ENCODE measurements around the gene PREX1. TPM values are rescaled to one million over a fixed set of nuclear protein-coding genes. Genes with fewer than 3 reads are reported as not detected.
A peak's percentile ranks its signal among the peaks of the same experiment; 100 is the strongest.

PREX1 gene
- total RNA-seq, 1 donor from 2014 or later: 36.1 TPM

- no peak for DNase-seq (ENCODE audit: low read depth in 2 of 2)
These were observed 166.0 kb downstream of the PREX1 start for GRCh38 chr20:48661575-48662455.

- DNase-seq (ENCODE audit: low read depth in 2 of 2): no peak
These were observed 167.0 kb downstream of the PREX1 start for GRCh38 chr20:48660788-48661187.

DNA sequence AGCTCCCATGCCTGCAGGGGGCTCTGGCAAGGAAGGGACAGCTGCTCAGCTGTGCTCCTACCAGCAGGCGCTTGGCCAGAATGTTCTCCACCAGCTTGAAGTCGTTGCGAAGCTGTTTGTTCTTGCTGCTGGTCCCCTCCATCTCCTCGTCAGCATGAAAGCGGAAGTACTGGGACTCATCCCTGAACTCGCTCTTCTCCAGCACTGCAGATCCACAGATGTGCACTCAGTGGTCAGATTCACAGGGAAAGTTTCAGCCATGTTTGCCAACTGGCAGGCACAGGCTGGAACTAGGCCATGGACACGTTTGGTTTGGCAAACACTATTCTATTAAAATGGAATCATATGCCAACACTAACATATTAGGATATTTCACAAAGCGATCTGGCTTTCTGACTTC is 167.9 kb downstream of the PREX1 start:
- peak; percentile 56 to 77 for DNase-seq (ENCODE audit: low read depth in 2 of 2)

- DNase-seq (ENCODE audit: low read depth in 2 of 2): no peak
These were observed 169.3 kb downstream of the PREX1 start for GRCh38 chr20:48658505-48658904.

DNA sequence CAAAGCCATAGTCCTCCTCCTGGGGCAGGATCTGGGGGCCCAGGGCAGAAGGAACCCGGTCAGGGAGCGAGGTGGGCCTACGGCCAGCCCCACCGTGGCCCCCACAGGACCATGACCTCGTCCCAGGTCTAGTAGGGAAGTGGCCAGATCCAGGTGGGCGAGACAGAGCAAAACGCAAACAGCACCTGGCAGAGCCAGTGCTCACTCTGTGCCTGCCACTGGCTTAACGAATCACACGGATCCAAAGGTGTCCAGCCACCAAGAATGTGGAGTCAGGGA is 169.7 kb downstream of the PREX1 start:
- no peak for DNase-seq (ENCODE audit: low read depth in 2 of 2)

GRCh38 chr20:48657426-48658197 is 170.2 kb downstream of the PREX1 start:
- peak; percentile 69 to 78 for DNase-seq (ENCODE audit: low read depth in 2 of 2)

DNA sequence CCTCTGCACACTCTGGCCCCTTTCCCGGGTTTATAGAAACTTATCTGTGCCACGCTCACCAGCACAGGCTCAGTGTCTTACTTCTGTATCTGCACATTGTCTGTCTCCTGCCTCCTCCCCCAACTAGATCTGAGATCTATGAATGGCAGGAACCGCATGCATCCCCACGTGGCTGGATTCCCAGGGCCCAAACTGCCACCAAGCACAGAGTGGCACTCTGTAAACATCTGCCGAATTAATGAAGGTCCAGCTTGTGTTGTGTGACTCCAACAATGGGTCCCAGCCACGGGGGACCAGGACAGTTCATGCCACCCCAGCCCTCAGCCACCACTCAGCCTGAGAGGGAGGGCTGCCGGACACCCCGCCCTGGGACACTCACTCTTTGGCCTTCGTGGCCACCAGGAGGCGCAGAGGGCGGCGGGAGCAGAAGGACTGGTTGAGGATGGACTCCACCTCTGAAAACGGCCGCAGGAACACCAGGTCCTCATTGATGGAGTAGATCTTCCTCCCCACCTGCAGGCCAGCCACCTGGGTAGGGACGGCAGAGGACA is 171.1 kb downstream of the PREX1 start:
- DNase-seq (ENCODE audit: low read depth in 2 of 2): no peak

DNA sequence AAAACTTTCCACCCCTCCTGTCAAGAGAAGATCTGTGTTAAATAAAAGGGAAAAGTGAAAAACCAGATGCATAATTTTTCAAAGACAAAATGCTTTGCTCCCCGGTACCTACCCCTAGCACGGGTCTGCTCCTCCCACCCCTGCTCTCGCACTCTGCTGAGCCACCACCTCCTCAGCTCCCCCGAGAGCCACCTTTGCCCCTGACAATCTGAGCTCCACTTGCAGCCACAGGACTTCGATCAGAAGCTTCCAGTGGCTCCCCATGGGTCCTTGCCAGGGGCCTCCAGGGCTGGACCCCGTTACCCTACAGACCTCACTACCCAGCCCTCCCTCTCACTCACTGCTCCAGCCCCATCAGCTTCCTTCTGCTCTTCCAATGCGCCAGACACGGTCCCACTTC is 171.7 kb downstream of the PREX1 start:
- no peak for DNase-seq (ENCODE audit: low read depth in 2 of 2)

GRCh38 chr20:48653706-48654051 is 174.1 kb downstream of the PREX1 start:
- no peak for DNase-seq (ENCODE audit: low read depth in 2 of 2)

- DNase-seq (ENCODE audit: low read depth in 2 of 2): no peak
These were observed 174.7 kb downstream of the PREX1 start for GRCh38 chr20:48652961-48653705.

DNA sequence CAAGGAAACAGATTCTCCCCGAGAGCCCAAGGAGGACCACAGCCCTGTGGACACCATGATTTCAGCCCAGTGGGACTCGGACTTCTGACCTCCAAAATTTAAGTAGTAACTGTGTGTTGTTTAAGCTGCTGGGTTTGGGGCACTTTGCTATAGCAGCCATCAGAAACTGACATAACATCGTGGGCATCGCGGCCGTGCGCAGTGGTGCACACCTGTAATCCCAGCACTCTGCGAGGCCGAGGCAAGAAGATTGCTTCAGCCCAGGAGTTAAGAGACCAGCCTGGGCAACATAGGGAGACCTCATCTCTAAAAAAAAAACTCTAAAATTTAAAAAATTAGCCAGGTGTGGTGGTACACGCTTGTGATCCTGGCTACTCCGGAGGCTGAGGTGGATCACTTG is 175.8 kb downstream of the PREX1 start:
- no peak for DNase-seq (ENCODE audit: low read depth in 2 of 2)

- no peak for DNase-seq (ENCODE audit: low read depth in 2 of 2)
These were observed 176.5 kb downstream of the PREX1 start for GRCh38 chr20:48651271-48651670.

GRCh38 chr20:48649868-48650267 is 177.9 kb downstream of the PREX1 start:
- DNase-seq (ENCODE audit: low read depth in 2 of 2): no peak

- DNase-seq (ENCODE audit: low read depth in 2 of 2): no peak
These were observed 178.6 kb downstream of the PREX1 start for GRCh38 chr20:48649104-48649626.

DNA sequence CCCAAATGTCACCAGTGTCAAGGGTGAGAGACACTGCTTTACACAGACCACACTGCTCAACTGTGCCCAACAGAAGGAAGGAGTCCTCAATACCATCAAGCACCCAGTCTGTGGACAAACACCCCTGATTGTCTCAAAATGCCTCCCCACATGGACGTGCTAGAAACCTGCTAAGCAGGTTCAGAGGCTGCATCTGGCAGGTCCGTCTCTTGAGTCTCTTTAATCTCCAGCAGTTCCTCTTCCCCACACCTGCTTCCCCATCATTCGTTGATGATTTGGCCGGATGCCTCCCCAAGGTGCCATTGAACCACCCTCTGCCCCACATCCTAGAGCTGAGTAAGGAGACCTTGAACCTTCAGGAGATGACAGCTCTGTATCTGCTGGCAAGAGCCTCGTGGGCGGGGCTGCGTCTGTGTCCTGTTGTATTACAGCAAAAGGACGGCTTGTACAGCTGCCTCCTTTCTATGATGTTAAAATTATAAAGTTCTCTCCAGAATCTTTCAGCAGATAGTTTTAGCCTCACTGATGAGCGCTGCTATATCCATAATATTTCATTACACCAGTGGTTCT is 179.2 kb downstream of the PREX1 start:
- DNase-seq (ENCODE audit: low read depth in 2 of 2): no peak

DNA sequence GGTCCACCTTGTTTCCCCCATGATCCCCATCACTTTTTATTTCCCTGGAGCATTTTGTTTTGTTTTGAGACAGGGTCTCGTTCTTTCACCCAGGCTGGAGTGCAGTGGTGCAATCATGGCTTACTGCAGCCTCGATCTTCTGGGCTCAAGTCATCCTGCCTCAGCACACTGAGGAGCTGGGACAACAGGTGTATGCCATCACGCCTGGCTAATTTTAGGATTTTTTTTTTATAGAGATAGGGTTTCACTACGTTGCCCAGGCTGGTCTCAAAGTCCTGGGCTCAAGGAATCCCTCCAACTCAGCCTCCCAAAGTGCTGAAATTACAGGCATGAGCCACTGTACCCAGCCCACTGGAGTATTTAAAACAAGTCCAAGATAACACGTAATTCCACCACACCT is 179.9 kb downstream of the PREX1 start:
- no peak for DNase-seq (ENCODE audit: low read depth in 2 of 2)

DNA sequence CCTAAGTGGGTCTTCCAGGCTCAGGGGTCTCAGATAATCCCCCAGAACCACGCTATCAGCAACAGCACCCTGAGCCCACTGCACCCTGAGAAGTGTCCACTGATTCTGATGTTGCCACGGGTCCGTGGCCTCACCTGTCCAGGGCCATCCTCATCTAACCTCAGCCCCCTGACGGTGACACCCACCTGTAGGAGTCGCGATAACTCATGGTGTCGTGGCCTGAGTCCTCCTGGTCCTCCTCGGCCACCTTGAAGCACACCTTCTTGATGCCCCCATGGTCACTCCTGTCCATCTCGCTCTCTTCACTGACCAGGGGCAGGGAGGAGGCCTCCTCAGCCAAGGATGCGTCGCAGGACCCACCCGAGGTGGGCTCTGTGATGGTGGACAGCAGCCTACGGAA is 182.1 kb downstream of the PREX1 start:
- no peak for DNase-seq (ENCODE audit: low read depth in 2 of 2)

DNA sequence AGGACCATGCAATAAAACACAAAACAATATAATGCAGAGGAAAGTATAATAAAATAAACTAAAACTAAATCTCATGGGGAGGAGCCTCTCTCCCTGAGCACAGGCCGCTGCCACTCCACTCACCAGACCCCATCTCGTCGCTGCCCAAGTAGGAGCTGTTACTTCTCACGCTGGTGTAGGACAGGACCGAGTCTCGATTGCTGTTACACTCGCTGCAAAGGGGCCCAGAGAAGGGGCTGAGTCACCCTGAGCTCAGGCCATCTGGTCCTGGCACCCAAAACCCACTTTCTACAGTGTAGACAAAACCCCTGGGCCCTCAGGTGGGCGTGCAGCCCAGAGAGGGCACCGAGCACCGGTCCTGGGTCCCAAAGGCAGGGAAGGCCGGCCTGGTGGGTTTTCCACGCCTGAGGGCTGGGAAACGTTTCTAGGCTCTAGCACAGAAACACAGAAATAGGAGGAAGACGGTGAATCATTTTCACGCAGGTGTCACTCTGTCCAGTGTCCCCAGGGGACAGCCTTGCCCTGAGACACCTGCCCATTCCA is 183.4 kb downstream of the PREX1 start:
- no peak for DNase-seq (ENCODE audit: low read depth in 2 of 2)

GRCh38 chr20:48642105-48642880 is 185.5 kb downstream of the PREX1 start:
- DNase-seq (ENCODE audit: low read depth in 2 of 2): no peak

DNA sequence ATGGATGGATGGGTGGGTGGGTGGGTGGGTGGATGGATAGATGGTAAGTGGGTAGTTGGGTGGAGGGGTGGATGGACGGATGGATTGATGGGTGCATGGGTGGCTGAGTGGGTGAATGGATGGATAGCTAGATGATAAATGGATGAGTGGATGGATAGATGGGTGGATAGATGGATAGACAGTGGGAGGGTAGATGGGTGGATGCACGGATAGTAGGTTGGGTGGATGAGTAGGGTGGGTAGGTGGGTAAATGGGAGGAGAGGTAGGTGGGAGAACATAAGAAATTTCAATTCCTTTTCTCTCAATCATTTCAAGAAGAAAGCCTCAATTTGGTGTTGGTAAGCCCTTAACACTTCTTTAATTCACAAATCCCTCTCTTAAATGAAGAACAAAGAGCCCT is 186.9 kb downstream of the PREX1 start:
- no peak for DNase-seq (ENCODE audit: low read depth in 2 of 2)
